HG03378 (cell line): ENCODE results near the gene DIP2C.
"Not testable (repeated sequence)": the region's sequence is repeated elsewhere in the genome, so short reads cannot be mapped to it uniquely, and the experiment has no call there.

Experiments
- ATAC-seq: cut with Tn5 transposase; IDR thresholded peaks from one replicate; pipeline ENCODE4 v1.9.1; 2021; ENCODE audit warnings: mild to moderate bottlenecking, moderate library complexity; ENCODE audit not compliant: unreplicated experiment

Gene DIP2C

DNA sequence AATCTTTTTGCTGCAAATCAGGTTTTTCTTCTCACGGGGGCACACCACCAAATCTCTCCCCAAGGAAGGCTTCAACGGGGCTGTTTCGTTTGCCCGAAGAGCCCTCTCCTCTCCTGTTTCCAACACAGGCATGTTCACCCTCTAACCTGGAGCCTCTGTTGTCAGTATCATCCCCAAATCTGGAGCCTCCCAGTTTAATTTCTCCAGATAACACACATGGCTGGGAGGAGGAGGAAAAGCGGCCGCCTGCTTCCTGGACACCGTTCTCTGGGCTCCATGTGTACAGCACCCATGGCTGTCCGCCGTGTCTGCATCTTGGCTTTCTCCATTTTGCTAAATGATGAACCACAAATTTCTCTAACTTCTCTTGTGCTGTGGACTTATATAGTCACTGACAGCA lies 214.5 kb downstream of the DIP2C start:
- no peak for ATAC-seq

GRCh38 chr10:474406-474805 lies 215.1 kb downstream of the DIP2C start:
- no peak for ATAC-seq

DNA sequence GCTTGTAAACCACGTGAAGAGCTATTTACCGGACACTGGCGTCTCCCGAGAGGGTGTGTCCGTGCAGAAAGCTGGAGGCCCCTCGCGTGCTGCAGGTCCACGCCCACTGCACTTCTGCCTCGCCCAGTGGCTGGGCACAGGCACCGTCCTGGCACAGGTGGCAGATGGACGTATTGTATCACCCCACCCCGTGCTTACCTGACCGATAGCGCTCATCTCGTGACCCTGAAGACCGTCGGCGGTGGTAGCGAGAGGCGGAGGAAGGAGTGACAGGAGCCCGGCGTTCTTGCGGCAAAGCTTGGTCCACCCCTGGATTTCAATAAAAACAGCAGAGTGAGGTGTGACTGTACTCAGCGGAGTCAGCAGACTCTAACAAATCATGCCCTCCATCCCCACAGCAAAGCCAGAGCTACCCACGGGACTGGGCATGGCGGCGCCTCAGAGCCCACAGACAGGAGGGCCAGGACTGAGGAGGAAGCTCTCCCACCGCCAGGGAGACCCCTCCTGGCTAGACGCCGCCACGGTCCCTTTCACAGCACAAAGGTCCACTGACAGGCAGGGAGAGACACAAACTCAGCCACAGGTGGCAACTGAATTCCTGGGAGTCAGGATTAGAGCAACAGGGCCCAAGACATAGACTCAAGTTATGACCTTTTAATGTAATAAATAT lies 217.1 kb downstream of the DIP2C start:
- ATAC-seq: no peak

- ATAC-seq: no peak
These were observed 219.0 kb downstream of the DIP2C start for GRCh38 chr10:470339-471003.

GRCh38 chr10:469947-470338 lies 219.5 kb downstream of the DIP2C start:
- no peak for ATAC-seq

DNA sequence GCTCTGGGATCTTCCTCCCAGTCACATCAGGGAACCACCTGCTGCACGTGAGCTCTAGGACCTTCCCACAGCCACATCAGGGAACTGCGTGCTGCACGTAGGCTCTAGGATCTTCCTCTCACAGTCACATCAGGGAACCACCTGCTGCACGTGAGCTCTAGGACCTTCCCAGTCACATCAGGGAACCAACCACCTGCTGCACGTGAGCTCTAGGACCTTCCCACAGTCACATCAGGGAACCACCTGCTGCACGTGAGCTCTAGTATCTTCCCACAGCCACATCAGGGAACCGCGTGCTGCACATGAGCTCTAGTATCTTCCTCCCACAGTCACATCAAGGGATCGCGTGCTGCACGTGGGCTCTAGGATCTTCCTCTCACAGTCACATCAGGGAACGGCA lies 229.7 kb downstream of the DIP2C start:
- ATAC-seq: no peak

GRCh38 chr10:458421-458851 lies 231.0 kb downstream of the DIP2C start:
- ATAC-seq: no peak

- no peak for ATAC-seq
These were observed 233.0 kb downstream of the DIP2C start for GRCh38 chr10:456486-456885.

GRCh38 chr10:454860-455259 lies 234.6 kb downstream of the DIP2C start:
- no peak for ATAC-seq

- no peak for ATAC-seq
These were observed 235.8 kb downstream of the DIP2C start for GRCh38 chr10:453647-454046.

DNA sequence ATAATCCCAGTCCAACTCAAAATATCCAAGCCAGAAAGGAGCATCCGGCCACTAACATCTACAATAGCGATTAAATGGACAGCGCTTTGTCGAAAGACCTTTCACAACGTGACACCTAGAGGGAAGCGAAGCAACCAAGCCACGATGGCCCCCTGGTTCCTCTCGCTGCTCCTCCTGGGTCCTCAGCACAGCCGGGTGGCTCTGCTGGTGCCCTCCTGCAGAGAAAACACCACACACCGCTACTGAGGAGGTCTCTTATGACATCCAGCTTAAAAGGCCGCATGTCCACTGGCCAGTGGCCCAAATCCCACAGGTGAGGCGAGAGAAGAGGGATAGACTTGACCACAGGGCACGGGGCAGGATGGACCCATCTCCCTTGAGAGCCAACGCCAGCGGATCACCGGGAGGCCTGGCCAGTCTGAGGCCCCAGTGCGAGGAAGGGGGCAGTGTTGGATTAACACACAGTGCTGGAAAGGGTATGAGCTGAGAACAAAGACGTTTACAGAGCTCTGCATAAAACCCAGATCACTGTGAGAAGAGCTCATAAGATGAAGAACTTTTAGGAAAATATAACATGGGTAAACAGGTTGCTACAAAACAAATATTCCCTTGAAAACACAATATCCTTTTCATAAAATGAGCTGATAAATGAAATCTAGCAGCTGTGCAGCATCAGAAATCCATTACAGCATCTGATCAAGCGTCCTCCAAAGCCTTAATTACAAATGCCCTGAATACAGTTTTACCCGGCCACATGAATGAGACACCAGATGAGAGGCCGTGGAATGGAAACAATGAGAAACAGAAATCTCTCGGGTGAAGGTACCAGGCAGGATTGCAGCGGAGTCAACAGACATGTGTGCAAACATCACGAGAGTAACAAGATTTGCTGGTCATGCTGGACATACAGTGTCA lies 236.7 kb downstream of the DIP2C start:
- no peak for ATAC-seq

- ATAC-seq: no peak
These were observed 237.6 kb downstream of the DIP2C start for GRCh38 chr10:451856-452255.

DNA sequence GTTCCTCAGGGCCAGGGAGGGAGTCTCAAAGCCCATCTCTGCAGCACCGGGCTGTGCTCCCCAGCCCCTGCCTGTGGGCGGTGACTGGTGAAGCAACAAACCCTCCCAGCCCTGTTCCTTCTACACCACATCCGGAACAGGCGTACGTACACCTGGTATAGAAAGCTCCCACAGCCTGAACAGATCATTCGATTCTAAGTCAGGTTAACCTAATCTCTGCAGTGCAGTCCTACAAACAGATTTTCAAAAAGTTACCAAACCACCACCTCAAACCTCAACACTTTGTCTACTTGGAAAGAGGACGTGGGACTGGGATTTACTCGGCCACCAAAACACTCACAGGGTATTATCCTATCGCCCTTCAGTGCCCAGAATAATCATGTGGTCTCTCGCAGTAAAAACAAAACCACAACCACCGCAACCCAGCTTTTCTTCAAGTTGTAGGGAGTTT lies 238.4 kb downstream of the DIP2C start:
- peak; percentile 96 for ATAC-seq

DNA sequence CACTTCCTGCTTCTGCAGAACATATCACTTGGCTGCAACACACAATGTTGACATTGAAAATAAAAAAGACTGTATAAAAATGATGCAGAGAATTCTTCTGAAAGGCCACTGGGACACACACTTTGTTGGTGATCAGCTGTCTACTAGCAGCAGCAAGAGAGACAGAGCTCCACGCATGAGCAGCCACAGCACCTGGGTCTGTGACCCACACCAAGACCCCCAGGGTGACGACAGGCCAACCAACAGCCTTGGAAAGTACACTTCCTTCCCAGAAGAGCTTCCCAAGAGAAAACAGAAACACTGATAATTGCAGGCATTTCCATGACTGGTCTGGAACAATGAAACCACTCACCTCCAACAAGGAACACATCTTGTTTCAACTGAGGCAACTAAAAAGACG lies 239.0 kb downstream of the DIP2C start:
- no peak for ATAC-seq

DNA sequence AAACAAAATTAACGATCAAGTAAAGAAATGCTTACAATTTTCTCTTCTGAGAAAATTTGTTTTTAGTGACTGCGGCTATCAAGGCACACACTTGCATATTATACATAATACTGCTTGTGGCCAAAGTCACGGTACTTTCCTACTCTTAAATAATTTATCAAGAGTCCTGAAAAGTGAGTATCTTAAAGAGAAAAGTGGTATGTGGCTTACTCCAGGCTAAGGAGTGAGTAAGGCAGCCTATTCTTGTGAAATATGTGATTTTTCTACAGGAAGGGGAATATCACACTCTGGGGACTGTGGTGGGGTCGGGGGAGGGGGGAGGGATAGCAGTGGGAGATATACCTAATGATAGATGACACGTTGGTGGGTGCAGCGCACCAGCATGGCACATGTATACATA lies 240.1 kb downstream of the DIP2C start:
- not testable (repeated sequence) for ATAC-seq

GRCh38 chr10:443459-443858 lies 246.0 kb downstream of the DIP2C start:
- ATAC-seq: no peak

- ATAC-seq: no peak
These were observed 247.3 kb downstream of the DIP2C start for GRCh38 chr10:442209-442608.

GRCh38 chr10:441659-442058 lies 247.8 kb downstream of the DIP2C start:
- ATAC-seq: no peak

DNA sequence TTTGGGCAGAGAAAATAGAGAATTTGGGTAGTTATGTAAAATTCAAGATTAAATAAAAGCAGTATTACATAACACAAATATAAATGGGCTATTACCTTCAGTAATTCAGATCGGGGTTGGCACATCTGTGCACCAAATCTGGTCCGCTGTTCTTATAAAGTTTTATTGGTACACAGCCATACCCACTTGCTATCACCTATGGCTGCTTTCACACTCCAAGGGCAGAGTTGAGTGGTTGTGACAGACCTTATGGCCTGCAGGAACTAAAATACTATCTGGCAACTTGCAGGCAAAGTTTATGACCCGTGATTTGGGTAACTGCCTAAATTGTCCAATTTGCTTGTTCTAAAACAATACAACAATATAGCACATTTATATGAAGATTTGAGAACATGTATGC lies 249.3 kb downstream of the DIP2C start:
- no peak for ATAC-seq

GRCh38 chr10:437698-438490 lies 251.6 kb downstream of the DIP2C start:
- ATAC-seq: no peak
